Neural progenitor cell (in vitro differentiated cells): ENCODE results near the gene TLCD3A. TPM values are rescaled to one million over a fixed set of nuclear protein-coding genes. Genes with fewer than 3 reads are reported as not detected.
"Not testable (repeated sequence)": the region's sequence is repeated elsewhere in the genome, so short reads cannot be mapped to it uniquely, and the experiment has no call there.

Source experiments
- DNase-seq: peaks from one replicate; pipeline ENCODE4 v3.0.0-alpha.2; 2016; ENCODE audit warnings: low spot score
- H2AFZ ChIP-seq: fragments of 200-600 bp; sonication (generic); replicated peaks from 2 replicates; pipeline ENCODE4 v1.6.1; 2016; ENCODE audit warnings: antibody characterized with exemption
- H3F3A ChIP-seq: fragments of 200-600 bp; sonication (generic); 2 replicates; pipeline ENCODE4 v1.6.1; 2016; ENCODE audit warnings: antibody characterized with exemption, low read depth
- H3K27ac ChIP-seq: fragments of 200-600 bp; sonication (generic); 2 replicates; pipeline ENCODE4 v1.5.1; 2016; ENCODE audit warnings: mild to moderate bottlenecking
- H3K27me3 ChIP-seq: fragments of 200-600 bp; sonication (generic); 2 replicates; pipeline ENCODE4 v1.6.1; 2016; ENCODE audit warnings: mild to moderate bottlenecking, moderate library complexity
- H3K36me3 ChIP-seq: fragments of 200-600 bp; sonication (generic); 2 replicates; pipeline ENCODE4 v1.5.1; 2016
- H3K4me1 ChIP-seq: fragments of 200-600 bp; sonication (generic); 2 replicates; pipeline ENCODE4 v1.6.1; 2016; ENCODE audit warnings: mixed run types
- H3K4me2 ChIP-seq: fragments of 200-600 bp; sonication (generic); 2 replicates; pipeline ENCODE4 v1.6.1; 2016
- H3K4me3 ChIP-seq: fragments of 200-600 bp; sonication (generic); 2 replicates; pipeline ENCODE4 v1.5.1; 2016
- H3K79me2 ChIP-seq: fragments of 200-600 bp; sonication (generic); 2 replicates; pipeline ENCODE4 v1.6.1; 2016; ENCODE audit warnings: low read depth
- H3K9ac ChIP-seq: fragments of 200-600 bp; sonication (generic); 2 replicates; pipeline ENCODE4 v1.6.1; 2016
- H3K9me3 ChIP-seq: fragments of 200-600 bp; sonication (generic); 2 replicates; pipeline ENCODE4 v1.5.1; 2016; ENCODE audit warnings: low read depth
- H4K20me1 ChIP-seq: fragments of 200-600 bp; sonication (generic); 2 replicates; pipeline ENCODE4 v1.6.1; 2016; ENCODE audit warnings: low read depth
- H3K27ac Mint-ChIP-seq: 3 replicates; pipeline ENCODE4 v1.8.0; 2021; ENCODE audit warnings: mixed read lengths
- H3K27me3 Mint-ChIP-seq: 2 replicates; pipeline ENCODE4 v1.8.0; 2022; ENCODE audit warnings: low read depth, mild to moderate bottlenecking, inconsistent platforms, moderate library complexity, mixed read lengths; ENCODE audit not compliant: insufficient read depth
- H3K36me3 Mint-ChIP-seq: 3 replicates; pipeline ENCODE4 v1.8.0; 2021; ENCODE audit warnings: mixed read lengths
- H3K4me1 Mint-ChIP-seq: 3 replicates; pipeline ENCODE4 v1.8.0; 2021; ENCODE audit warnings: mixed read lengths
- H3K4me3 Mint-ChIP-seq: 3 replicates; pipeline ENCODE4 v1.8.0; 2021; ENCODE audit warnings: mild to moderate bottlenecking, moderate library complexity, mixed read lengths
- H3K9me3 Mint-ChIP-seq: 3 replicates; pipeline ENCODE4 v1.8.0; 2020; ENCODE audit warnings: mixed read lengths
- CTCF ChIP-seq: fragments of 200-600 bp; sonication (generic); IDR thresholded peaks from 2 replicates; pipeline ENCODE4 v1.5.1; 2017; ENCODE audit warnings: antibody characterized with exemption, mild to moderate bottlenecking
- EZH2 ChIP-seq: fragments of 200-600 bp; sonication (generic); IDR thresholded peaks from 2 replicates; pipeline ENCODE4 v1.6.1; 2017; ENCODE audit warnings: antibody characterized with exemption, mild to moderate bottlenecking, moderate library complexity
- EZH2phosphoT487 ChIP-seq: fragments of 200-600 bp; sonication (generic); IDR thresholded peaks from 2 replicates; pipeline ENCODE4 v1.6.1; 2017; ENCODE audit warnings: antibody characterized with exemption
- total RNA-seq: library from RNA; depleted of rRNA; stranded (reverse); fragments of >200 nt; gene quantifications from 2 replicates; pipeline ENCODE4 v1.2.3, GENCODE V29; 2015; ENCODE audit warnings: low replicate concordance

TLCD3A gene
- total RNA-seq, 1 donor from 2014 or later, result 13.4 TPM

DNA sequence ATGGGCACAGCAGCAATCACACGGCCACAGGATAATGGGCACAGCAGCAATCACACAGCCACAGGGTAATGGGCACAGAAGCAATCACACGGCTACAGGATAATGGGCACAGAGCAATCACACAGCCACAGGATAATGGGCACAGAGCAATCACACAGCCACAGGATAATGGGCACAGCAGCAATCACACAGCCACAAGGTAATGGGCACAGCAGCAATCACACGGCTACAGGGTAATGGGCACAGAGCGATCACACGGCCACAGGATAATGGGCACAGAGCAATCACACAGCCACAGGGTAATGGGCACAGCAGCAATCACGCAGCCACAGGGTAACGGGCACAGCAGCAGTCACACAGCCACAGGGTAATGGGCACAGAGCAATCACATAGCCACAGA, 17.0 kb downstream of the TLCD3A start:
- H2AFZ ChIP-seq, H3K9ac ChIP-seq, H3K36me3 ChIP-seq, H3K27ac Mint-ChIP-seq, H3K4me2 ChIP-seq, H3K27me3 ChIP-seq, DNase-seq, H3K9me3 ChIP-seq, H3K27me3 Mint-ChIP-seq, H3K27ac ChIP-seq, H3K4me3 ChIP-seq, H3K4me3 Mint-ChIP-seq: not testable (repeated sequence)
- Mint-ChIP-seq H3K9me3 (peaks cover 24% of the 10 kb centered on the region), H3K36me3 (peaks cover 50% of the 10 kb centered on the region), H3K4me1 (peaks cover 21% of the 10 kb centered on the region)
- H3K4me1 ChIP-seq, result peaks cover 12% of the 10 kb centered on the region
- peaks cover 21% of the 10 kb centered on the region for H4K20me1 ChIP-seq
- H3K79me2 ChIP-seq, result peaks cover 68% of the 10 kb centered on the region
- H3F3A ChIP-seq, result peaks cover 10% of the 10 kb centered on the region

- no peaks in the 10 kb centered on the region for H3K27me3 ChIP-seq
- H3K79me2 ChIP-seq, result peaks cover 56% of the 10 kb centered on the region
- no peaks in the 10 kb centered on the region for H3K36me3 ChIP-seq
- H3F3A ChIP-seq, result peaks cover 21% of the 10 kb centered on the region
- H3K9me3 Mint-ChIP-seq, result peaks cover 24% of the 10 kb centered on the region
- H3K27ac Mint-ChIP-seq, result no peak overlapping the region
- TF ChIP-seq EZH2 (no peak), CTCF (no peak), EZH2phosphoT487 (no peak)
- H3K4me3 ChIP-seq, result peak overlapping the region; percentile 64
- no peak overlapping the region for H2AFZ ChIP-seq
- peaks cover 52% of the 10 kb centered on the region for H3K36me3 Mint-ChIP-seq
- DNase-seq, result no peak
- H3K27me3 Mint-ChIP-seq, result peaks cover 9% of the 10 kb centered on the region
- H4K20me1 ChIP-seq, result peaks cover 11% of the 10 kb centered on the region
- H3K4me1 ChIP-seq, result peaks cover 13% of the 10 kb centered on the region
- H3K9me3 ChIP-seq, result no peaks in the 10 kb centered on the region
- H3K4me1 Mint-ChIP-seq, result peaks cover 23% of the 10 kb centered on the region
- H3K4me3 Mint-ChIP-seq, result peak overlapping the region; percentile 96
- H3K27ac ChIP-seq, result no peak overlapping the region
- peak overlapping the region; percentile 99 for H3K4me2 ChIP-seq
- H3K9ac ChIP-seq, result no peak overlapping the region
Observed at GRCh38 chr17:750431-751037, 18.1 kb downstream of the TLCD3A start.

- Histone ChIP-seq H3F3A (peaks cover 30% of the 10 kb centered on the region), H2AFZ (peak overlapping the region; percentile 14), H3K27ac (no peak overlapping the region), H3K27me3 (no peaks in the 10 kb centered on the region), H4K20me1 (peaks cover 8% of the 10 kb centered on the region), H3K4me3 (peak overlapping the region; percentile 64), H3K4me1 (peaks cover 20% of the 10 kb centered on the region), H3K79me2 (peaks cover 51% of the 10 kb centered on the region), H3K36me3 (no peaks in the 10 kb centered on the region), H3K9me3 (no peaks in the 10 kb centered on the region), H3K4me2 (peak overlapping the region; percentile 99), H3K9ac (peak overlapping the region; percentile 43)
- peaks cover 48% of the 10 kb centered on the region for H3K36me3 Mint-ChIP-seq
- H3K27ac Mint-ChIP-seq, result peak overlapping the region; percentile 79
- peaks cover 24% of the 10 kb centered on the region for H3K9me3 Mint-ChIP-seq
- TF ChIP-seq CTCF (no peak), EZH2 (no peak), EZH2phosphoT487 (no peak)
- H3K4me1 Mint-ChIP-seq, result peaks cover 30% of the 10 kb centered on the region
- H3K4me3 Mint-ChIP-seq, result peak overlapping the region; percentile 96
- H3K27me3 Mint-ChIP-seq, result peaks cover 9% of the 10 kb centered on the region
- peak; percentile 57 for DNase-seq
Observed at GRCh38 chr17:751269-752001, 19.0 kb downstream of the TLCD3A start.
